ENCODE data around the gene ALLC.
"Not testable (repeated sequence)": the region's sequence is repeated elsewhere in the genome, so short reads cannot be mapped to it uniquely, and the experiment has no call there.

DNA sequence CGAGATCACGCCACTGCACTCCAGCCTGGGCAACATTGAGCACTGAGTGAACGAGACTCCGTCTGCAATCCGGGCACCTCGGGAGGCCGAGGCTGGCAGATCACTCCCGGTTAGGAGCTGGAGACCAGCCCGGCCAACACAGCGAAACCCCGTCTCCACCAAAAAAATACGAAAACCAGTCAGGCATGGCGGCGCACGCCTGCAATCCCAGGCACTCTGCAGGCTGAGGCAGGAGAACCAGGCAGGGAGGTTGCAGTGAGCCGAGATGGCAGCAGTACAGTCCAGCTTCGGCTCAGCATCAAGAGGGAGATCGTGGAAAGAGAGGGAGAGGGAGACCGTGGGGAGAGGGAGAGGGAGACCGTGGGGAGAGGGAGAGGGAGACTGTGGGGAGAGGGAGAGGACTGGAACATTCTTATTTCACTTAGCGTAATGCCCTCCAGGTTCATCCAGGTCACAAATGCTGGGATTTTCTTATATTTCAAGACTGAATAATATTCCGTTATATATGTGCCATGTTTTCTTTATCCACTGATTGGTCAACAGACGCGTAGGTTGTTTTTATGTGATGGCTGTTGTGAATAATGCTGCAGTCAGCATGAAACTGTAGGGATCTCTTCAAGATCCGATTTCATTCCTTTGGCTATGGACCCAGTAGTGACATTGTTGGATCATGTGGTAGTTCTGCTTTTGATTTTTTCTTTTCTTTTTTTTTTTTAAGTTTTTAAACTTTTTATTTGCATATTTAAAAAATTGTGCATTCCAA lies 41.4 kb upstream of the ALLC start:
- TF ChIP-seq, protein P1, sequence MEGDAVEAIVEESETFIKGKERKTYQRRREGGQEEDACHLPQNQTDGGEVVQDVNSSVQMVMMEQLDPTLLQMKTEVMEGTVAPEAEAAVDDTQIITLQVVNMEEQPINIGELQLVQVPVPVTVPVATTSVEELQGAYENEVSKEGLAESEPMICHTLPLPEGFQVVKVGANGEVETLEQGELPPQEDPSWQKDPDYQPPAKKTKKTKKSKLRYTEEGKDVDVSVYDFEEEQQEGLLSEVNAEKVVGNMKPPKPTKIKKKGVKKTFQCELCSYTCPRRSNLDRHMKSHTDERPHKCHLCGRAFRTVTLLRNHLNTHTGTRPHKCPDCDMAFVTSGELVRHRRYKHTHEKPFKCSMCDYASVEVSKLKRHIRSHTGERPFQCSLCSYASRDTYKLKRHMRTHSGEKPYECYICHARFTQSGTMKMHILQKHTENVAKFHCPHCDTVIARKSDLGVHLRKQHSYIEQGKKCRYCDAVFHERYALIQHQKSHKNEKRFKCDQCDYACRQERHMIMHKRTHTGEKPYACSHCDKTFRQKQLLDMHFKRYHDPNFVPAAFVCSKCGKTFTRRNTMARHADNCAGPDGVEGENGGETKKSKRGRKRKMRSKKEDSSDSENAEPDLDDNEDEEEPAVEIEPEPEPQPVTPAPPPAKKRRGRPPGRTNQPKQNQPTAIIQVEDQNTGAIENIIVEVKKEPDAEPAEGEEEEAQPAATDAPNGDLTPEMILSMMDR (IDR thresholded peaks at IDR 0.05 in 4 of 5, conservative IDR thresholded peaks at IDR 0.05 in 1 of 5): not testable (repeated sequence)
- not testable (repeated sequence) for TF ChIP-seq POLR2A (IDR thresholded peaks at IDR 0.05)

All from gastrocnemius medialis (tissue), 4 donors.